ENCODE data around the gene CARD11. TPM values are rescaled to one million over a fixed set of nuclear protein-coding genes. Genes with fewer than 3 reads are reported as not detected.
A peak's percentile ranks its signal among the peaks of the same experiment; 100 is the strongest.
"Not testable (repeated sequence)": the region's sequence is repeated elsewhere in the genome, so short reads cannot be mapped to it uniquely, and the experiment has no call there.

The CARD11 gene
- total RNA-seq, 1 donor from 2014 or later: 9.3 TPM

DNA sequence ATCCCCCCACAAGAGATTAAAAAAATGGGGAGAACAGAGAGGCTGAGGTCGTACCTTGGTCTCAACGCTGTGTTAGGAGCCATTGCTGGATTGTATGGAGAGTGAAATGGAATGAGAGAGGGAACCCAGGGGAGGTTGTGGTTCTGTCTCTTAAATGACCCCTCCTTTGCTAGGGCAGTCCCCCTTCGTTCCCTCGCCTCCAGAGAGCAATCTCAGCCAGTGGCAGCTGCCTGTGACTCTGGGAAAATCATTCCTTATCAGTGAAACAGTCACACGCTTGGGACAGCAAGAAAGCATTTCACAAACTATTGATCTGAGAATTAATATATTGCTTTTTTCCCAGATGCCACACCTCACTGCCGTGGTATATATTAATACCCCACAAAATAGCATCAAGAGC, 12.0 kb upstream of the CARD11 start:
- TF ChIP-seq, protein P1, sequence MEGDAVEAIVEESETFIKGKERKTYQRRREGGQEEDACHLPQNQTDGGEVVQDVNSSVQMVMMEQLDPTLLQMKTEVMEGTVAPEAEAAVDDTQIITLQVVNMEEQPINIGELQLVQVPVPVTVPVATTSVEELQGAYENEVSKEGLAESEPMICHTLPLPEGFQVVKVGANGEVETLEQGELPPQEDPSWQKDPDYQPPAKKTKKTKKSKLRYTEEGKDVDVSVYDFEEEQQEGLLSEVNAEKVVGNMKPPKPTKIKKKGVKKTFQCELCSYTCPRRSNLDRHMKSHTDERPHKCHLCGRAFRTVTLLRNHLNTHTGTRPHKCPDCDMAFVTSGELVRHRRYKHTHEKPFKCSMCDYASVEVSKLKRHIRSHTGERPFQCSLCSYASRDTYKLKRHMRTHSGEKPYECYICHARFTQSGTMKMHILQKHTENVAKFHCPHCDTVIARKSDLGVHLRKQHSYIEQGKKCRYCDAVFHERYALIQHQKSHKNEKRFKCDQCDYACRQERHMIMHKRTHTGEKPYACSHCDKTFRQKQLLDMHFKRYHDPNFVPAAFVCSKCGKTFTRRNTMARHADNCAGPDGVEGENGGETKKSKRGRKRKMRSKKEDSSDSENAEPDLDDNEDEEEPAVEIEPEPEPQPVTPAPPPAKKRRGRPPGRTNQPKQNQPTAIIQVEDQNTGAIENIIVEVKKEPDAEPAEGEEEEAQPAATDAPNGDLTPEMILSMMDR (IDR thresholded peaks at IDR 0.05; ENCODE audit: unreplicated experiment): no peak
- peaks cover 17% of the 10 kb centered on the region for H3K9me3 Mint-ChIP-seq
- no peak overlapping the region for H3K4me3 Mint-ChIP-seq
- DNase-seq (ENCODE audit: low spot score in 2 of 2, unreplicated experiment in 2 of 2): no peak
- no peak overlapping the region for H3K27ac Mint-ChIP-seq
- H3K36me3 Mint-ChIP-seq: no peaks in the 10 kb centered on the region
- peaks cover 4% of the 10 kb centered on the region for H3K27me3 Mint-ChIP-seq (ENCODE audit: low read depth)
- peaks cover 5% of the 10 kb centered on the region for H3K4me1 Mint-ChIP-seq

DNA sequence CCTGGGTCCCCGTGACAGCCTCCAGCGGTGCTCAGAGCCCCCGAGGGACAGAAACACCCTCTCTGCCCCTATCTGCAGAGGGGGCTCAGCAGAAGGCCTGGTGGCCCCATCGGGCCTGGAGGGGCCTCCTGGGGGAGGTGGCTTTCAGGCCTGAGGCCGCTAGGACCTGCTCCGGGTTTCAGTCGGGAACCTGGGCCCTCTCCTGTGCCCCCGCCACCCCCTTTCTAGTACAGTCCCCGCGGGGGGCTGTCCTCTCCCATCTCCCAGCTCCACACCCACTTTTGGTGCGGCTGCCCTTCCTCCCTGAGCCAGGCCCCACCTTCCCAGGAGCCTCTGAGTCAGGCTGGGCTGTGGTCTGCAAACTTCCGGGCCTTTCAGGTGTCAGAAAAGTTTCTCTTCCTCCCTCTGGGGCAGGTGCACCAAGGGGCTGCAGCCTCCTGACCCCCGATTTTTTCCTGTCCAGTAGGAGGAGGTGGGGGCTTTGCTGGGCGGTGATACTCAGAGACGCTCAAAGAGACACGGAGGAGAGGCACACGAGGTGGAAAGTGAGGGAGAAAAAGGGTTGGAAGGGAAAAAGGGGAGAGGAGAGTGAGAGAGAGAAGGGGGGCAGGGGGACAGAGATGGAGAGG, 692 bp downstream of the CARD11 start:
- TF ChIP-seq, protein P1 (IDR thresholded peaks at IDR 0.05; ENCODE audit: unreplicated experiment): no peak
- Mint-ChIP-seq H3K9me3 (peaks cover 4% of the 10 kb centered on the region), H3K27ac (peak overlapping the region; percentile 16), H3K27me3 (ENCODE audit: low read depth) (no peaks in the 10 kb centered on the region), H3K4me3 (peak overlapping the region; percentile 67), H3K4me1 (peaks cover 4% of the 10 kb centered on the region), H3K36me3 (peaks cover 4% of the 10 kb centered on the region)
- no peak for DNase-seq (ENCODE audit: low spot score in 2 of 2, unreplicated experiment in 2 of 2)

DNA sequence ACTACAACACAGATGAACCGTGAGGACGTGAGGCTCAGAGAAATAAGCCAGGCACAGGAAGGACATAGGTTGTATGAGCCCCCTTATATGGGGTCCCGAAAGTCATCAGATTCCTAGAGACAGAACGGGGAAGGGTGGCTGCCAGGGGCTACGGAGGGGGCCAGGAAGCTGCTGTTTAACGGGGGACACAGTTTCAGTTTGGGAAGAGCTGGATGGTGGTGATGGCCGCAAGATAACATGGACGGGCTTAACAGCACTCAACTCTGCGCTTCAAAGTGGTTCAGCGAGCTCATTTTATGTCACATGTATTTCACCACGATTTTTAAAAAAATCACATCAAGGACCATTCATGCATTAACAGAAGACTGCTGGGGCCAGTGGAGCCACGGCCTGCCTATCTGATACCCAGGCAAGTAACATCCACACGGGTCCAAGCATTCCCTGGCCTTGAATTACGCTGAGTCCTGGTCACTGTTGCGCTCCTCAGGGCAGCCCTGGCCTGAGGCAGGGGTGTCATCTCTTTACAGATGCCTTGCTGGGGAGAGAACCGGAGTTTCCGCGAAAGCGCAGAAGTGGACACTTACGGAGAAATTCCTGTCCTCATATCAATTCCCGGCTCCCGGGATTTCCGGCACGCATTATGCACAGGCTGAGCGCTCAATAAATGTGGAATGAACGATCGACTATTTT, 1.5 kb downstream of the CARD11 start:
- no peak for DNase-seq (ENCODE audit: low spot score in 2 of 2, unreplicated experiment in 2 of 2)
- peaks cover 4% of the 10 kb centered on the region for H3K36me3 Mint-ChIP-seq
- peaks cover 4% of the 10 kb centered on the region for H3K4me1 Mint-ChIP-seq
- no peaks in the 10 kb centered on the region for H3K27me3 Mint-ChIP-seq (ENCODE audit: low read depth)
- H3K9me3 Mint-ChIP-seq: peaks cover 4% of the 10 kb centered on the region
- H3K4me3 Mint-ChIP-seq: peak overlapping the region; percentile 50
- no peak overlapping the region for H3K27ac Mint-ChIP-seq
- TF ChIP-seq, protein P1 (IDR thresholded peaks at IDR 0.05; ENCODE audit: unreplicated experiment): no peak

DNA sequence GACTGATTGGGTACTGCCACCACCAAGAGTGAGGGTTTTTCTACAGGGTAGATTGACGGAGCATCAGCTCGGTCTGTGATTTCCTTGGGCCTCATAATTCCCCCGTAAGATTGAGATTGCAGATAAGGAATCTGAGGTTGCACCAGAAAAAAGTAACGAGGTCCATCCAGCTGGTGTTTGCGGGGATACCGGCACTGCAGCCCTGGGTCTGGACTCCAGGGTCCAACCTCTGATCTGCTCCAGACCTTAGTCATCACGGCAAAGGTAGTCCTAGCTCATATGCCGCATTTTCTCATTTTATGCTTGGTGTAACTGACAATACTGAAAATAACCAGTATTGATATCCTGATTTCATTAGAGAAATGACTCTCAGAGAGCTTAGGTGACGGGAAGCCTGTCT, 3.9 kb downstream of the CARD11 start:
- H3K27me3 Mint-ChIP-seq (ENCODE audit: low read depth): no peaks in the 10 kb centered on the region
- peaks cover 4% of the 10 kb centered on the region for H3K9me3 Mint-ChIP-seq
- H3K27ac Mint-ChIP-seq: no peak overlapping the region
- DNase-seq (ENCODE audit: low spot score in 2 of 2, unreplicated experiment in 2 of 2): no peak
- TF ChIP-seq, protein P1 (IDR thresholded peaks at IDR 0.05; ENCODE audit: unreplicated experiment): no peak
- H3K36me3 Mint-ChIP-seq: peaks cover 4% of the 10 kb centered on the region
- H3K4me3 Mint-ChIP-seq: no peak overlapping the region
- peaks cover 4% of the 10 kb centered on the region for H3K4me1 Mint-ChIP-seq

DNA sequence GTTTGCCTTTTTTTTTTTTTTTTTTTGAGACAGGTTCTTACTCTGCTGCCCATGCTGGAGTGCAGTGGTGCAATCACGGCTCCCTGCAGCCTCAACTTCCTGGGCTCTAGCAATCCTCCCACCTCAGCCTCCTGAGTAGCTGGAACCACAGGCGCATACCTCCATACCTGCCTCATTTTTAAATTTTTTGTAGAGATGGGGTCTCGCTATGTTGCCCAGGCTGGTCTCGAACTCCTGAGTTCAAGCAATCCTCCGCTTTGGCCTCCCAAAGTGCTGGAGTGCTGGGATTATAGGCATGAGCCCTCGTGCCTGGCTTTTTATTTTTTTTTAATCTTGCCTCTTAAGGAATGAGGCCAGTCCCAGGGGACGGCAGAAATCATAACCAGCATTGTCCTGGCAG, 5.7 kb downstream of the CARD11 start:
- H3K27me3 Mint-ChIP-seq (ENCODE audit: low read depth); DNase-seq (ENCODE audit: low spot score in 2 of 2, unreplicated experiment in 2 of 2); H3K4me3 Mint-ChIP-seq; H3K36me3 Mint-ChIP-seq; H3K9me3 Mint-ChIP-seq; H3K27ac Mint-ChIP-seq; H3K4me1 Mint-ChIP-seq: not testable (repeated sequence)

DNA sequence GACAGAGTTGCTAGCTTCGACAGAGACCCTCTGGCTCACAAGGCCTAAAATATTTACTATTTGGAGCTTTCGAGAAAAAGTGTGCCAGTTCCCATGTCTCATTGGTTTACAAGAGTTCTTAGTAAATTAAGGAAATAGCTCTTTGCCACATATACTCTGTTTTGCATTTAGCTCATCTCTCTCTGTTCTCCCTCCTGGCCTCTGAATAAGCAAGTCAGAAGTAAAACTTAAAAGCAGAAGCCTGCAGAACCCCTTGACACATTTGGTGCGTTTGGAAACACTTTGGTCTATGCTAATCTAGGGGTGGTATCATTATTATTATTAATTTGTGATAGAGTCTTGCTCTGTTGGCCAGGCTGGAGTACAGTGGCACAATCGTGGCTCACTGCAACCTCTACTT, 6.4 kb downstream of the CARD11 start:
- Mint-ChIP-seq H3K9me3 (peaks cover 4% of the 10 kb centered on the region), H3K4me3 (no peak overlapping the region), H3K27ac (no peak overlapping the region), H3K4me1 (peaks cover 4% of the 10 kb centered on the region), H3K27me3 (ENCODE audit: low read depth) (no peaks in the 10 kb centered on the region), H3K36me3 (peaks cover 4% of the 10 kb centered on the region)
- no peak for DNase-seq (ENCODE audit: low spot score in 2 of 2, unreplicated experiment in 2 of 2)
- TF ChIP-seq, protein P1 (IDR thresholded peaks at IDR 0.05; ENCODE audit: unreplicated experiment): no peak
